ENCODE results near the gene EIF2AK3. TPM values are rescaled to one million over a fixed set of nuclear protein-coding genes. Genes with fewer than 3 reads are reported as not detected.

The EIF2AK3 gene
- total RNA-seq, 1 experiment from 2014 or later: 11.3 TPM

GRCh38 chr2:88517759-88518201 lies 109.5 kb downstream of the EIF2AK3 start:
- ChIA-PET CTCF (no interaction called here), POLR2A (no interaction called here)
- in situ Hi-C loops (cut with HindIII; ENCODE audit: low pct_unique_long_range_greater_than_20kb, low sequenced_read_pairs) (no loop called here), intact Hi-C loops (cut with micrococcal nuclease; ENCODE audit: unreplicated experiment) (no loop called here)
- H3K36me3 ChIP-seq (ENCODE audit: control insufficient read depth, insufficient read depth, low read length): no peaks in the 10 kb centered on the region
- no TSS peak for BruUV-seq (replicated peaks)
- H3K27me3 ChIP-seq (ENCODE audit: control insufficient read depth, insufficient read depth, low read length): no peaks in the 10 kb centered on the region
- H3K4me3 ChIP-seq (ENCODE audit: low read depth in 2 of 2, low read length in 2 of 2): no peak overlapping the region
- H3K9me3 ChIP-seq (ENCODE audit: control insufficient read depth, insufficient read depth, low read depth, low read length): no peaks in the 10 kb centered on the region
- no peak for DNase-seq (ENCODE audit: low read depth, low spot score)
- ATAC-seq: no peak
- no peak overlapping the region for H3K27ac ChIP-seq (ENCODE audit: low read length)
- no peak for TF ChIP-seq CTCF (IDR thresholded peaks at IDR 0.05)
- TF ChIP-seq TCF7L2 (IDR thresholded peaks at IDR 0.05; ENCODE audit: low read depth, low read length): no peak
- TF ChIP-seq POLR2AphosphoS5 (IDR thresholded peaks at IDR 0.05; ENCODE audit: low read depth, low read length): no peak
- no peak for TF ChIP-seq REST (IDR thresholded peaks at IDR 0.05; ENCODE audit: insufficient read depth in 1 of 2, low read depth in 2 of 2, low read length in 1 of 2)
- no peak for TF ChIP-seq SIN3A (IDR thresholded peaks at IDR 0.05; ENCODE audit: borderline replicate concordance, insufficient read depth, low read depth, low read length)
- no peaks in the 10 kb centered on the region for H3K4me1 ChIP-seq (ENCODE audit: control insufficient read depth, insufficient read depth, low read length)

Other genes starting within 250 kb of the EIF2AK3 start
- not detected for gene FOXI3, start 174.8 kb downstream of the EIF2AK3 start, total RNA-seq (2021; ENCODE audit: unreplicated experiment)
- 18.2 TPM for gene RPIA, start 64.2 kb upstream of the EIF2AK3 start, total RNA-seq (2021; ENCODE audit: unreplicated experiment)

Data from Panc1 (cell line).